WTC11 (cell line): ENCODE results near the gene PIP4K2A. TPM values are rescaled to one million over a fixed set of nuclear protein-coding genes. Genes with fewer than 3 reads are reported as not detected.

ENCODE experiments used
- ATAC-seq: fragments of 200-7000 bp; cut with Tn5 transposase; 2 replicates; pipeline ENCODE4 v1.10.0; 2021; ENCODE audit warnings: mild to moderate bottlenecking, moderate library complexity
- CTCF ChIA-PET: fragments of 300-600 bp; sonication (Branson Sonifier 250); formaldehyde crosslinking; loops from one replicate; lab custom pipeline; 2021; ENCODE audit warnings: antibody characterized with exemption; lab: Charles Lee
- POLR2A ChIA-PET: fragments of 350-600 bp; sonication (Branson Sonifier 250); formaldehyde crosslinking; loops from one replicate; lab custom pipeline; 2021; ENCODE audit warnings: antibody characterized with exemption; lab: Charles Lee
- DNase-seq: peaks from one replicate; pipeline ENCODE4 v3.0.0; 2021; ENCODE audit warnings: low spot score
- H3K27ac Mint-ChIP-seq: 2 replicates; pipeline ENCODE4 v1.8.0; 2021; ENCODE audit warnings: mixed read lengths
- H3K27me3 Mint-ChIP-seq: 2 replicates; pipeline ENCODE4 v1.8.0; 2021; ENCODE audit warnings: low read depth, mild to moderate bottlenecking, moderate library complexity, mixed read lengths
- H3K36me3 Mint-ChIP-seq: 2 replicates; pipeline ENCODE4 v1.8.0; 2021; ENCODE audit warnings: mixed read lengths
- H3K4me1 Mint-ChIP-seq: 2 replicates; pipeline ENCODE4 v1.8.0; 2022; ENCODE audit warnings: mixed read lengths
- H3K4me3 Mint-ChIP-seq: 2 replicates; pipeline ENCODE4 v1.8.0; 2021; ENCODE audit warnings: mild to moderate bottlenecking, moderate library complexity, mixed read lengths
- H3K9me3 Mint-ChIP-seq: 2 replicates; pipeline ENCODE4 v1.8.0; 2021; ENCODE audit warnings: mixed read lengths
- ATF2 ChIP-seq: sonication (generic); formaldehyde crosslinking; IDR thresholded peaks from 2 replicates; pipeline ENCODE4 v1.8.1; 2022; ENCODE audit warnings: low read depth, missing genetic modification reagents, borderline replicate concordance
- CDX4 ChIP-seq: fragments of 250-450 bp; sonication (Bioruptor Pico); IDR thresholded peaks from 2 replicates; pipeline ENCODE4 v1.9.0; 2021; ENCODE audit warnings: moderate library complexity, mild to moderate bottlenecking, inconsistent platforms, borderline replicate concordance
- CREB1 ChIP-seq: sonication (generic); formaldehyde crosslinking; IDR thresholded peaks from 2 replicates; pipeline ENCODE4 v1.8.0; 2023; ENCODE audit warnings: mild to moderate bottlenecking, missing genetic modification reagents
- CREM ChIP-seq: sonication (generic); formaldehyde crosslinking; IDR thresholded peaks from 2 replicates; pipeline ENCODE4 v1.8.1; 2022; ENCODE audit warnings: mild to moderate bottlenecking, missing genetic modification reagents, moderate library complexity
- ESRRA ChIP-seq: sonication (generic); formaldehyde crosslinking; IDR thresholded peaks from 2 replicates; pipeline ENCODE4 v1.8.1; 2022; ENCODE audit warnings: mild to moderate bottlenecking, missing genetic modification reagents, borderline replicate concordance
- ETV6 ChIP-seq: sonication (generic); formaldehyde crosslinking; IDR thresholded peaks from 2 replicates; pipeline ENCODE4 v1.8.1; 2022; ENCODE audit warnings: mild to moderate bottlenecking, missing genetic modification reagents
- GABPB1 ChIP-seq: sonication (generic); formaldehyde crosslinking; IDR thresholded peaks from 2 replicates; pipeline ENCODE4 v1.8.1; 2023; ENCODE audit warnings: mild to moderate bottlenecking, missing genetic modification reagents
- IRF1 ChIP-seq: sonication (generic); formaldehyde crosslinking; IDR thresholded peaks from 2 replicates; pipeline ENCODE4 v1.8.0; 2023; ENCODE audit warnings: missing genetic modification reagents
- JAZF1 ChIP-seq: fragments of 250-450 bp; sonication (Bioruptor Pico); IDR thresholded peaks from 2 replicates; pipeline ENCODE4 v1.9.0; 2021; ENCODE audit warnings: moderate library complexity, mild to moderate bottlenecking, inconsistent platforms
- MAX ChIP-seq: sonication (generic); formaldehyde crosslinking; IDR thresholded peaks from 2 replicates; pipeline ENCODE4 v1.8.0; 2022; ENCODE audit warnings: mild to moderate bottlenecking, missing genetic modification reagents
- NFYB ChIP-seq: sonication (generic); formaldehyde crosslinking; conservative IDR thresholded peaks from 2 replicates; pipeline ENCODE4 v1.8.0; 2022; ENCODE audit warnings: low read depth, missing genetic modification reagents
- NR1H2 ChIP-seq: sonication (generic); formaldehyde crosslinking; IDR thresholded peaks from 2 replicates; pipeline ENCODE4 v1.9.0; 2021; ENCODE audit warnings: mild to moderate bottlenecking, moderate library complexity, missing genetic modification reagents
- SP1 ChIP-seq: sonication (generic); formaldehyde crosslinking; conservative IDR thresholded peaks from 2 replicates; pipeline ENCODE4 v1.8.1; 2022; ENCODE audit warnings: missing genetic modification reagents
- ZNF263 ChIP-seq: sonication (generic); formaldehyde crosslinking; IDR thresholded peaks from 2 replicates; pipeline ENCODE4 v1.8.1; 2022; ENCODE audit warnings: low read depth, mild to moderate bottlenecking, moderate library complexity, missing genetic modification reagents
- ZNF281 ChIP-seq: sonication (generic); formaldehyde crosslinking; IDR thresholded peaks from 2 replicates; pipeline ENCODE4 v1.8.0; 2023; ENCODE audit warnings: mild to moderate bottlenecking, missing genetic modification reagents
- ZNF425 ChIP-seq: fragments of 250-450 bp; sonication (Bioruptor Pico); conservative IDR thresholded peaks from 2 replicates; pipeline ENCODE4 v1.9.0; 2021; ENCODE audit warnings: mild to moderate bottlenecking
- ZNF512 ChIP-seq: sonication (generic); formaldehyde crosslinking; IDR thresholded peaks from 2 replicates; pipeline ENCODE4 v1.8.1; 2022; ENCODE audit warnings: missing genetic modification reagents, borderline replicate concordance
- ZNF532 ChIP-seq: fragments of 250-450 bp; sonication (Bioruptor Pico); IDR thresholded peaks from 2 replicates; pipeline ENCODE4 v1.9.0; 2021; ENCODE audit warnings: mild to moderate bottlenecking, borderline replicate concordance
- total RNA-seq: library from RNA; stranded (reverse); gene quantifications from 3 replicates; pipeline ENCODE4 v1.2.3, GENCODE V29; 2021

The PIP4K2A gene
- total RNA-seq, 1 experiment from 2014 or later = 47.5 TPM

- no peak for TF ChIP-seq IRF1 (CRISPR knock-in tag)
These were observed 32.6 kb downstream of the PIP4K2A start (continued) for GRCh38 chr10:22681783-22682183.

GRCh38 chr10:22681301-22681700, 33.1 kb downstream of the PIP4K2A start:
- TF ChIP-seq CREM (CRISPR knock-in tag) (no peak), ZNF532 (CRISPR knock-in tag) (no peak), JAZF1 (CRISPR knock-in tag) (no peak), MAX (CRISPR knock-in tag) (no peak), CDX4 (CRISPR knock-in tag) (no peak), ATF2 (CRISPR knock-in tag) (no peak)
- peak overlapping the region; percentile 69 for H3K27ac Mint-ChIP-seq
- ChIA-PET CTCF (interaction anchor here (1.0 kb wide), 1 partner anchor 10 kb away, joined by 3 read pairs; no protein-coding TSS in a partner anchor), POLR2A (no interaction called here)
- H3K9me3 Mint-ChIP-seq = no peaks in the 10 kb centered on the region
- no peak overlapping the region for H3K4me3 Mint-ChIP-seq
- peaks cover 79% of the 10 kb centered on the region for H3K4me1 Mint-ChIP-seq
- no peak for DNase-seq
- no peak for ATAC-seq
- no peaks in the 10 kb centered on the region; the same call in 1 of the 2 replicates for H3K36me3 Mint-ChIP-seq
- H3K27me3 Mint-ChIP-seq = no peaks in the 10 kb centered on the region

- H3K9me3 Mint-ChIP-seq = no peaks in the 10 kb centered on the region
- no peak for DNase-seq
- POLR2A ChIA-PET = no interaction called here
- H3K27ac Mint-ChIP-seq = no peak overlapping the region
- no peaks in the 10 kb centered on the region for H3K27me3 Mint-ChIP-seq
- no peaks in the 10 kb centered on the region; the same call in 1 of the 2 replicates for H3K36me3 Mint-ChIP-seq
- no peak overlapping the region for H3K4me3 Mint-ChIP-seq
- CTCF ChIA-PET = no interaction called here
- peaks cover 82% of the 10 kb centered on the region for H3K4me1 Mint-ChIP-seq
- no peak for ATAC-seq
- TF ChIP-seq ZNF281 (no peak), CREB1 (CRISPR knock-in tag) (no peak), ZNF425 (CRISPR knock-in tag) (no peak), GABPB1 (no peak), NFYB (CRISPR knock-in tag) (no peak), NR1H2 (CRISPR knock-in tag) (no peak), ETV6 (CRISPR knock-in tag) (no peak), ZNF512 (CRISPR knock-in tag) (no peak), SP1 (no peak), ZNF263 (CRISPR knock-in tag) (no peak), ESRRA (no peak)
These were observed 34.8 kb downstream of the PIP4K2A start for GRCh38 chr10:22679608-22680007.
